HepG2 (cell line): ENCODE data around the gene METTL14. TPM values are rescaled to one million over a fixed set of nuclear protein-coding genes. Genes with fewer than 3 reads are reported as not detected.

Experiments used
- ATAC-seq: fragments of 200-7000 bp; cut with Tn5 transposase; 3 replicates; pipeline ENCODE4 v1.9.1; 2020; ENCODE audit warnings: mild to moderate bottlenecking, moderate library complexity
- BruUV-seq: library from RNA; stranded (reverse); fragments of 400-500 nt; replicated peaks from 2 replicates; lab custom pipeline; 2021; lab: Mats Ljungman, UMichigan
- CTCF ChIA-PET: fragments of 300-600 bp; formaldehyde crosslinking; extraction: SDS; loops from one replicate; lab custom pipeline; 2021; ENCODE audit warnings: low total read pairs, inconsistent platforms, low intra/inter-chr PET ratio; lab: Yijun Ruan, JAX
- POLR2A ChIA-PET: fragments of 350-600 bp; sonication (Branson Sonifier 250); formaldehyde crosslinking; loops from one replicate; lab custom pipeline; 2020; ENCODE audit warnings: antibody characterized with exemption, inconsistent platforms; lab: Yijun Ruan, JAX
- DNase-seq: peaks from one replicate; pipeline ENCODE4 v3.0.0-alpha.2; 2015; ENCODE audit warnings: low spot score
- FAIRE-seq: peaks from 3 replicates; lab custom pipeline; 2011; peaks lifted over from hg19 to GRCh38; lab: Jason Lieb, UNC
- H2AFZ ChIP-seq: one replicate; pipeline ENCODE4 v1.6.1; 2011; ENCODE audit warnings: low read length, inconsistent platforms
- H3K27ac ChIP-seq: fragments of 300-600 bp; 3 replicates; pipeline ENCODE4 v1.8.0; 2011; ENCODE audit warnings: mixed run types, mild to moderate bottlenecking, mixed read lengths, low read length, inconsistent platforms; ENCODE audit not compliant: insufficient read depth; ENCODE audit errors: extremely low read length
- H3K27me3 ChIP-seq, 2 experiments: fragments of 200-600 bp in 1 of 2; 2 replicates in 1 of 2; 3 replicates in 1 of 2; pipeline versions ENCODE4 v1.6.0 to v1.8.0; 2011; ENCODE audit warnings: low read length in 2 of 2, mild to moderate bottlenecking in 2 of 2, moderate library complexity in 2 of 2, inconsistent platforms in 1 of 2; ENCODE audit not compliant: insufficient read depth in 2 of 2, control insufficient read depth in 1 of 2
- H3K36me3 ChIP-seq, 2 experiments: fragments of 200-600 bp in 1 of 2; replicated peaks in 1 of 2; 2 replicates in 1 of 2; 3 replicates in 1 of 2; pipeline versions ENCODE4 v1.5.1 to v1.8.0; 2011; ENCODE audit warnings: low read length in 2 of 2, inconsistent platforms in 1 of 2; ENCODE audit not compliant: insufficient read depth in 2 of 2, control insufficient read depth in 1 of 2
- H3K4me1 ChIP-seq: 2 replicates; pipeline ENCODE4 v1.5.1; 2012; ENCODE audit warnings: low read length, inconsistent platforms; ENCODE audit not compliant: insufficient read depth
- H3K4me2 ChIP-seq: 2 replicates; pipeline ENCODE4 v1.6.0; 2011; ENCODE audit warnings: low read depth, low read length, inconsistent platforms
- H3K4me3 ChIP-seq, 3 experiments: fragments of 200-600 bp in 1 of 3; sonication (generic), shearing (Covaris generic) in 1 of 3; replicated peaks in 1 of 3; 2 replicates each; pipeline ENCODE4 v1.5.1; 2011 to 2016; ENCODE audit warnings: low read length in 3 of 3, inconsistent platforms in 2 of 3, low read depth in 2 of 3, mild to moderate bottlenecking in 2 of 3, control low read depth in 1 of 3, mixed read lengths in 1 of 3; ENCODE audit not compliant: insufficient read depth in 1 of 3
- H3K79me2 ChIP-seq: one replicate; pipeline ENCODE4 v1.6.1; 2011; ENCODE audit warnings: low read length, inconsistent platforms; ENCODE audit not compliant: insufficient read depth
- H3K9ac ChIP-seq: 2 replicates; pipeline ENCODE4 v1.6.0; 2011; ENCODE audit warnings: mild to moderate bottlenecking, low read depth, low read length, inconsistent platforms; ENCODE audit not compliant: insufficient read depth
- H3K9me3 ChIP-seq: 2 replicates; pipeline ENCODE4 v1.5.1; 2012; ENCODE audit warnings: mild to moderate bottlenecking, low read length
- H4K20me1 ChIP-seq: 2 replicates; pipeline ENCODE4 v1.6.0; 2011; ENCODE audit warnings: inconsistent platforms, mild to moderate bottlenecking, low read length, moderate library complexity; ENCODE audit not compliant: insufficient read depth
- MTF1 ChIP-seq: sonication (generic); formaldehyde crosslinking; IDR thresholded peaks from 2 replicates; pipeline ENCODE4 v1.5.0; 2020; ENCODE audit warnings: missing genetic modification reagents
- NCOR1 ChIP-seq: fragments of 200-600 bp; sonication (generic); IDR thresholded peaks from 2 replicates; pipeline ENCODE4 v1.7.0; 2017; ENCODE audit warnings: antibody characterized with exemption, low read length, borderline replicate concordance
- RBAK ChIP-seq: sonication (generic); formaldehyde crosslinking; IDR thresholded peaks from 2 replicates; pipeline ENCODE4 v1.5.1; 2020; ENCODE audit warnings: mild to moderate bottlenecking, missing genetic modification reagents
- SSRP1 ChIP-seq: IDR thresholded peaks from 2 replicates; pipeline ENCODE4 v1.6.1; 2016; ENCODE audit warnings: control low read depth
- STAG1 ChIP-seq: sonication (generic); formaldehyde crosslinking; IDR thresholded peaks from 2 replicates; pipeline ENCODE4 v1.4.0; 2020; ENCODE audit warnings: missing genetic modification reagents
- TOE1 ChIP-seq: sonication (generic); formaldehyde crosslinking; IDR thresholded peaks from 2 replicates; pipeline ENCODE4 v1.4.0; 2020; ENCODE audit warnings: mild to moderate bottlenecking, missing genetic modification reagents
- ZNF205 ChIP-seq: IDR thresholded peaks from 2 replicates; pipeline ENCODE4 v1.6.1; 2018; ENCODE audit warnings: missing biosample characterization, missing genetic modification reagents
- ZNF749 ChIP-seq: sonication (generic); formaldehyde crosslinking; IDR thresholded peaks from 2 replicates; pipeline ENCODE4 v1.8.0; 2022; ENCODE audit warnings: mild to moderate bottlenecking, missing genetic modification reagents, moderate library complexity, borderline replicate concordance
- ZSCAN29 ChIP-seq: sonication (generic); formaldehyde crosslinking; conservative IDR thresholded peaks from 2 replicates; pipeline ENCODE4 v1.4.0; 2020; ENCODE audit warnings: mild to moderate bottlenecking, missing genetic modification reagents
- WGBS: methylation state at CpG from one replicate; pipeline ENCODE4 v1.1.6; 2017; ENCODE audit warnings: low lambda C conversion rate; 5-methylcytosine and 5-hydroxymethylcytosine counted together
- in situ Hi-C: cut with HindIII; loops from 2 replicates; pipeline ENCODE4 v1.10.0; 2017; ENCODE audit warnings: low pct_unique_long_range_greater_than_20kb; ENCODE audit not compliant: extremely low pct_ligation_motif_present
- intact Hi-C: fragments of 100-400 bp; cut with micrococcal nuclease; formaldehyde crosslinking; loops from one replicate; pipeline ENCODE4 v1.10.0; 2022; ENCODE audit not compliant: unreplicated experiment
- polyA plus RNA-seq, 8 experiments: library from polyadenylated mRNA; depleted of rRNA in 3 of 8; stranded (reverse) in 7 of 8; unstranded in 1 of 8; fragments of >200 nt; fragmentation: Illumina TruSeq in 4 of 8; extraction: Trizol in 4 of 8; gene quantifications; 2 replicates each; pipeline versions ENCODE4 v1.2.1 to v1.2.3, GENCODE V29; 2011 to 2016; ENCODE audit warnings: low read depth in 4 of 8, missing spikeins in 1 of 8, mixed read lengths in 1 of 8; ENCODE audit not compliant: insufficient read depth in 1 of 8
- total RNA-seq, 5 experiments: library from RNA; depleted of rRNA; stranded (reverse); fragments of >200 nt; fragmentation: Illumina TruSeq; extraction: Trizol; gene quantifications; 2 replicates each; pipeline ENCODE4 v1.2.3, GENCODE V29; 2016; ENCODE audit warnings: low read depth in 1 of 5
- TF ChIP-seq, protein P1 (sequence below): IDR thresholded peaks from 2 replicates; pipeline ENCODE4 v1.6.1; 2016; ENCODE audit warnings: missing genetic modification reagents, missing compliant biosample characterization
- TF ChIP-seq, protein P2 (sequence below): sonication (generic); formaldehyde crosslinking; IDR thresholded peaks from 2 replicates; pipeline ENCODE4 v1.4.0; 2020; ENCODE audit warnings: missing genetic modification reagents, borderline replicate concordance

Gene METTL14
- total and polyA plus RNA-seq, 2 of the 13 experiments (the other 11 are each of a cell fraction or from before 2014, with no cell fraction given) = 11.6 to 44.9 TPM

DNA sequence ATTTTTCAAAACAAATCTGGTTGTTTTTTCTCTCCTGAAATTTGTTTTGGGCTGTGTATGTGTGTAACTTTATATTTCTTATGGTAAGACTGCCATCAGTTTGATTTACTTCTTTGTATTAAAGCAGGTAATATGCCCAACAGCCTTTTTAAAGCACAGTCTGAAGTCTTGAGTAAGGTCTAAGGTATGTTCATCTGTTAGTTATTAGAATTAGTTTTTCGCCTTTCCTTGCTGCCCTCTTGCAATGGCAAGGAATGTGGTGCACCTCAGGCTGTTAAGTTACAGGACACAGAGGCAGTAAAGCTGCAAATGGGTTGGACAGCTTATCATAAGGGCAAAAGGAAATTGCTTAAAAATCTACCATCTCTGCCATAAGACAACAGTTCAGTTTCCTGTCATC is 71.8 kb downstream of the METTL14 start:
- peaks cover 3% of the 10 kb centered on the region; the same call in 1 of the 2 replicates for H4K20me1 ChIP-seq
- ATAC-seq = no peak
- no peaks in the 10 kb centered on the region for H3K79me2 ChIP-seq
- H3K4me1 ChIP-seq = peaks cover 48% of the 10 kb centered on the region
- POLR2A ChIA-PET = no interaction called here
- no peak overlapping the region for H3K4me3 ChIP-seq
- H3K9ac ChIP-seq = no peak overlapping the region
- in situ Hi-C loops = no loop called here
- TF ChIP-seq MTF1 (no peak), ZSCAN29 (CRISPR knock-in tag) (no peak), SSRP1 (no peak), TOE1 (CRISPR knock-in tag) (no peak), STAG1 (CRISPR knock-in tag) (no peak), ZNF205 (CRISPR knock-in tag) (no peak), NCOR1 (no peak), ZNF749 (no peak), RBAK (CRISPR knock-in tag) (no peak)
- TF ChIP-seq, protein P1, sequence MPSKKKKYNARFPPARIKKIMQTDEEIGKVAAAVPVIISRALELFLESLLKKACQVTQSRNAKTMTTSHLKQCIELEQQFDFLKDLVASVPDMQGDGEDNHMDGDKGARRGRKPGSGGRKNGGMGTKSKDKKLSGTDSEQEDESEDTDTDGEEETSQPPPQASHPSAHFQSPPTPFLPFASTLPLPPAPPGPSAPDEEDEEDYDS = no peak
- TF ChIP-seq, protein P2, sequence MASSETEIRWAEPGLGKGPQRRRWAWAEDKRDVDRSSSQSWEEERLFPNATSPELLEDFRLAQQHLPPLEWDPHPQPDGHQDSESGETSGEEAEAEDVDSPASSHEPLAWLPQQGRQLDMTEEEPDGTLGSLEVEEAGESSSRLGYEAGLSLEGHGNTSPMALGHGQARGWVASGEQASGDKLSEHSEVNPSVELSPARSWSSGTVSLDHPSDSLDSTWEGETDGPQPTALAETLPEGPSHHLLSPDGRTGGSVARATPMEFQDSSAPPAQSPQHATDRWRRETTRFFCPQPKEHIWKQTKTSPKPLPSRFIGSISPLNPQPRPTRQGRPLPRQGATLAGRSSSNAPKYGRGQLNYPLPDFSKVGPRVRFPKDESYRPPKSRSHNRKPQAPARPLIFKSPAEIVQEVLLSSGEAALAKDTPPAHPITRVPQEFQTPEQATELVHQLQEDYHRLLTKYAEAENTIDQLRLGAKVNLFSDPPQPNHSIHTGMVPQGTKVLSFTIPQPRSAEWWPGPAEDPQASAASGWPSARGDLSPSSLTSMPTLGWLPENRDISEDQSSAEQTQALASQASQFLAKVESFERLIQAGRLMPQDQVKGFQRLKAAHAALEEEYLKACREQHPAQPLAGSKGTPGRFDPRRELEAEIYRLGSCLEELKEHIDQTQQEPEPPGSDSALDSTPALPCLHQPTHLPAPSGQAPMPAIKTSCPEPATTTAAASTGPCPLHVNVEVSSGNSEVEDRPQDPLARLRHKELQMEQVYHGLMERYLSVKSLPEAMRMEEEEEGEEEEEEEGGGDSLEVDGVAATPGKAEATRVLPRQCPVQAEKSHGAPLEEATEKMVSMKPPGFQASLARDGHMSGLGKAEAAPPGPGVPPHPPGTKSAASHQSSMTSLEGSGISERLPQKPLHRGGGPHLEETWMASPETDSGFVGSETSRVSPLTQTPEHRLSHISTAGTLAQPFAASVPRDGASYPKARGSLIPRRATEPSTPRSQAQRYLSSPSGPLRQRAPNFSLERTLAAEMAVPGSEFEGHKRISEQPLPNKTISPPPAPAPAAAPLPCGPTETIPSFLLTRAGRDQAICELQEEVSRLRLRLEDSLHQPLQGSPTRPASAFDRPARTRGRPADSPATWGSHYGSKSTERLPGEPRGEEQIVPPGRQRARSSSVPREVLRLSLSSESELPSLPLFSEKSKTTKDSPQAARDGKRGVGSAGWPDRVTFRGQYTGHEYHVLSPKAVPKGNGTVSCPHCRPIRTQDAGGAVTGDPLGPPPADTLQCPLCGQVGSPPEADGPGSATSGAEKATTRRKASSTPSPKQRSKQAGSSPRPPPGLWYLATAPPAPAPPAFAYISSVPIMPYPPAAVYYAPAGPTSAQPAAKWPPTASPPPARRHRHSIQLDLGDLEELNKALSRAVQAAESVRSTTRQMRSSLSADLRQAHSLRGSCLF (CRISPR knock-in tag) = no peak
- TF ChIP-seq, all 625 proteins: peak for 0
- peaks cover 7 to 27% of the 10 kb centered on the region in 2 experiments for H3K36me3 ChIP-seq
- WGBS = 100% methylated on average over 1 of the region's 1 CpG
- BruUV-seq = no TSS peak
- no peak overlapping the region for H3K4me2 ChIP-seq
- no peak for DNase-seq
- no peak overlapping the region for H2AFZ ChIP-seq
- no peaks in the 10 kb centered on the region for H3K27me3 ChIP-seq
- intact Hi-C loops = no loop called here
- FAIRE-seq = no peak
- H3K9me3 ChIP-seq = no peaks in the 10 kb centered on the region
- CTCF ChIA-PET = no interaction called here
- no peak overlapping the region for H3K27ac ChIP-seq
